GM18505 (cell line): ENCODE data around the gene LRRC8C.

Experiments
- ATAC-seq: cut with Tn5 transposase; IDR thresholded peaks from one replicate; pipeline ENCODE4 v1.9.1; 2021; ENCODE audit not compliant: unreplicated experiment
- POLR2A ChIP-seq: IDR thresholded peaks from 4 replicates; pipeline ENCODE4 v1.6.1; 2011; ENCODE audit warnings: borderline replicate concordance; ENCODE audit not compliant: insufficient read depth, insufficient read length; ENCODE audit errors: extremely low read depth

LRRC8C gene

DNA sequence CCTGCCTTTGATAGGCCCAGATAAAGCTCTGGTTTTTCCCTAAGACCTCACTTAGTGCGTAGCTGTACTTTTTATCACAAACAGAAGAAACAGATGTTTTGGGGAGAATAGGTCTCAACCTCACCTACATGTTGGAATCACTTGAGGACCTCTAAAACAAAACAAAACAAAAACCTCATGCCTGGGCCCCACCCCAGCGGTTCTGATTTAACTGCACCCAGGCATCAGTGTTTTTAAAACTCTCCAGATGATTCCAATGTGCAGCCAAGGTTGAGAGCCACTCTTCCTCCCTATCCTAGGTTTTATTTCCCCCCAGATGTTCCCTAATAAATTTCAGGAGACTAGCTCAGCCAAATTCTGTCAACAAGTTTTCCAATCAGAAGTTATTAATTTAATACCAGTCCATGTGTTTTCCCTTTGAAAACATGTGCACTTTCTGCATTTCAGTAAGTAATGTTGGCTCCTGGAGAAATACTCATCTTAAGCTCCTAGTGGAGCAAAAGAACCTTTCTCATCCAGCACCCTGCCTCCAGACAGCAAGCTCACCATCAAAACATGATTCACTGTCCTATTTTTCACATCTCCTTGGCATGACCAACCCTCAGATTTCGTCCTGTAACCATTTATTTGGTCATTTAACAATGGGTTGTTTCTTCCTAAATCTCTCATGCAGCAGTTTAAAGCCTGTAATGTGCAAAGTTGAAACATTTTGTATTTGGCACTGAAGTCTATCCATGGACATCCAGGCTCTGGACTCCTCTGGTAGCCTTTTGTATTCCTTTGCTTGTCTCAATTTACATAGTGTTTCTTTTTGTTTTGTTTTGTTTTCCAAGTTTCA lies 27.5 kb downstream of the LRRC8C start:
- TF ChIP-seq POLR2A: no peak
- no peak for ATAC-seq

DNA sequence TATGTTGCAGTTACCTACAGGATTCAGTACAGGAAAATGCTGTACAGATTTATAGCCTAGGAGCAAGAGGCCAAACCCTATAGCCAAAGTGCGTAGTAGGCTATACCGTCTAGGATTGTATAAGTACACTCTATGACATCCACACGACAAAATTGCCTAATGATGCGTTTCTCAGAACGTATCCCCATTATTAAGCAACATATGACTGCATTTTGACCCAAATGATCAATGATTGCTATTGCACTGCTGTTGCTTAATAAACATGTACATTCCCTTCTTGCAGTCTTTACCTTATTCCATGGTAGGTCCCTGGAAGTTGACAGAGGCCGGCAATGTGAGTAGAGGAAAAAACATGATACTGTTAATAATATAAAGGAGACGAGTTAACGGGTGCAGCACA lies 33.0 kb downstream of the LRRC8C start:
- ATAC-seq: no peak
- no peak for TF ChIP-seq POLR2A

DNA sequence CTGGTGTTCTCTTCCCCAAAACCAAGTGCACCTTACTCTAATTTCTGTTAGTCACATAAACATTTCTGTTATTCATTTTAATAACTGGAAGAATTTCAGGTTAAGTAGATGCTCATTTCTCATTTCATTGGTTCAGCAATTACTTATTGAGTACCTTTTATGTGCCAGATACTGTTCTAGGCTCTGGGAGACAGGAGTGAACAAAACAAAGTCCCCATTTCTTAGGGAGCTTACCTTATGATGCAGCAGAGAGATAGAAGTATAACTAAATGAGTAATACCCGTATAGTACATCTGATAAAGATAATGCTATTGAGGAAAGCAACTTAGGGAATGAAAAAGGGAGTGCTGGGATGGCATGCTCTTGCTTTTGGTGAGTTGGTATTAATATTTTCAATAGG lies 33.7 kb downstream of the LRRC8C start:
- ATAC-seq: no peak
- no peak for TF ChIP-seq POLR2A

DNA sequence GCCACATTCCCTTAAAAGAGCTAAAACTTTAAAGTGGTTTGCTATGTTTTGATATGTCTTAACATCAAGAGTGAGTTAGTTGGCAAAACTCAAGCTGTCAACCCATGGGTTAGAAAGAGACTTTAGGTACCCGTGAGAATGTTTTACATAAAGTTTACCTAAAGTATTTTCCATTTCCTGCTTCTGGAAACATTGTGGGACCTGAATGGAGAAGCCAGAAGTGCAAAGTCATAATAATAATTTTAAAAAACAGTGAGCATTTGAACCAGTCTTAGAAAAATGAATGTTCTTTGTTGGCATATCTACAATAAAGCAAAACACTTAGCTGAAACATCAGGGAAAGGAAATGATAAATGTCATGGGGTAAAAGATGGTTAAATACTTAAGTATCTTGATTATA lies 34.8 kb downstream of the LRRC8C start:
- no peak for ATAC-seq
- TF ChIP-seq POLR2A: no peak

DNA sequence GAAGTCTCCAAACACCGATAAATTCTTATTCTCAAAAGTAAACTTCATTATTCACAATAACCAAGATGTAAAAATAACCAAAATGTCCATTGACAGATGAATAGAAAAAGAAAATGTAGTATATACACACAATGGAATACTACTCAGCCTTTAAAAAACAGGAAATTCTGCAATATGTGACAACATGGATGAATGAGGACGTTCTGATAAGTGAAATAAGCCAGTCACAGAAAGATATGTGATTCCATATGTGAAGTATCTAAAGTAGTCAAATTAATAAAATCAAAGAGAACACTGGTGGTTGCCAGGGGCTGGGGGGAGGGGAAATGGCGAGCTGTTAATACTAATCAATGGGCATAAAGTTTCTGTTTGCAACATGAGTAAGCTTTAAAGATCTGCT lies 36.0 kb downstream of the LRRC8C start:
- no peak for TF ChIP-seq POLR2A
- ATAC-seq: no peak

DNA sequence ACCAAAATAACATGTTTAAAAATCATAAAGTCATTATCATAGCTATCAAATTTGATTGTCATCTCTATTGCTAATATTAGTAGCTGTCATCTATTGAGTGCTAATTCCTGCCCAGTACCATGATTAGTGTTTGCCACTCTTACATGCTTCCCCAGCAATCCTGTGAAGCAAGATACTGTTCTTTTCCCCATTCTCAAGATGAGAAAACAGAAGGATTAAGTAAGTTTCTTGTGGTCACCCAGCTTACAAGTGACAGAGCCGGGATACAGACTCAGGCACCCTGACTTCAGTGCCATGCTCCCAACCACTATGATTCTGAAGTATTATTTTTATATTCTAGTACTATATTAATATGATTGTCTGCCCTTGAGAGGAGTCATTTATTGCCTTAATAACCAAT lies 36.5 kb downstream of the LRRC8C start:
- no peak for TF ChIP-seq POLR2A
- no peak for ATAC-seq

DNA sequence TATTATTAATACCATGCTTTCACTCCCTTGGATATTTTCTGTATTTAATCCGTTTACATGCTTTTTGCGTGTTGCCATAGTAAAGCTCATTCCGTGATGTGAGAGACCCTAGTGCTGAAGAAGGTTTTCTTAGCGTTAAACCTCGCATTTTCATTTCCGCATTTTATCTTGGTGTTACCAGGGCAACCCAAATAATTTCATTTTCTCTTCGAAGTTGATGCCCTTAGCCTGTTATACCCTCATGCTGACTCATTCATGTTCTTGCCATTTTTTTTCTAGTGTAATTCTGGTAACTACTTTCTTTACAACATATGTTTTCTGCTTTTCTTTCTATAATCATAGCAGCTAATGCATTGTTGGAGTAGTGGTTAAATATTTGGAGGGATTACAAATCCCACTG lies 37.2 kb downstream of the LRRC8C start:
- ATAC-seq: peak; percentile 98
- no peak for TF ChIP-seq POLR2A

DNA sequence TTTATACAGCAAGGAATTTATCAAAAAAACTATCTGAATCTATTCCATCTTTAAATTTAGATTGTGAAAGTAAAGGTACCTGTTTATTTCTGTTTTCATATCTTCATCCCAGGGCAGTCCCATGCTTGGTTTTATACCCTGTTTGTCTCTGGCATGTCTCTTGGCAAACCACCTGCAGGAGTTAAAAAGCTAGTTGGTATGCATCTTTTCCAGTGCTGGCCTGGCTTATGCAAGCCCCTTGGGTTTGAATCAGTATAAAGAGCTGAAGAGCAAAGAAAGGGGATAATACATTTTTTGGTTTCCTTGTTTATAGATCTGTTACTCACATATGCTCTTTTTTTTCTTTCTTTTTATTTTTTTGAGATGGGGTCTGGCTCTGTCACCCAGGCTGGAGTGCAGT lies 37.8 kb downstream of the LRRC8C start:
- no peak for ATAC-seq
- TF ChIP-seq POLR2A: no peak

DNA sequence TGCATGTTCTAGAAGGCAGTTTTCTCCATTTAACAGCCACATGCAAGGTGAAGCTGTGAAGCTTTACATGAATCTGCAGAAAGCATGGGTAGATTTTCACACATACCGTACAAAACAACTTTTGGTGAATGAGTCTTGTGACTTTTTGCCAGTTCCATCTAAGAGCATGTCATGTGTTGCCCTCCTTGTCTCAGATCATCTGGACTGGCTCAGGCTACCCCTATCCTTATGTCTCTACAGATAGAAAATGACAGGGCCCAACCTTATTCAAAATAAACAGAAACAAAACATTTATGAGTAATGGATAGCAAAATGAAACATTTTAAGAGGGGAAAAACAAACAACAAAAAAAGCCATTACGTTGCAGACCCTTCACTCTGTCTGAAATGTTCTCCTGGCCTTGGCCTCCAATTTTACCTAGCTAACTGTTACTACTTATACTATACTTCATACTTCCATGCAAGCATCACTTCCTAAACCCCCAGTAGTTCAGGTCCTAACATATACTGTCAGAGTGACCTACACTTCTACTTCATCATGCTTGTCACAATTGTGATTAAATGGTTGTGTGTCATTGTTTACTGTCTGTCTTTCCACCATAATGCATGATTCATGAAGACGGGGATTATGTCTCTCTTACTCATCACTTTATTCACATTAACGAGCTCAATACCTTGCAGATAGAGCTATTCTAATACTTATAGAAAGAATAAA lies 39.0 kb downstream of the LRRC8C start:
- no peak for ATAC-seq
- TF ChIP-seq POLR2A: no peak

DNA sequence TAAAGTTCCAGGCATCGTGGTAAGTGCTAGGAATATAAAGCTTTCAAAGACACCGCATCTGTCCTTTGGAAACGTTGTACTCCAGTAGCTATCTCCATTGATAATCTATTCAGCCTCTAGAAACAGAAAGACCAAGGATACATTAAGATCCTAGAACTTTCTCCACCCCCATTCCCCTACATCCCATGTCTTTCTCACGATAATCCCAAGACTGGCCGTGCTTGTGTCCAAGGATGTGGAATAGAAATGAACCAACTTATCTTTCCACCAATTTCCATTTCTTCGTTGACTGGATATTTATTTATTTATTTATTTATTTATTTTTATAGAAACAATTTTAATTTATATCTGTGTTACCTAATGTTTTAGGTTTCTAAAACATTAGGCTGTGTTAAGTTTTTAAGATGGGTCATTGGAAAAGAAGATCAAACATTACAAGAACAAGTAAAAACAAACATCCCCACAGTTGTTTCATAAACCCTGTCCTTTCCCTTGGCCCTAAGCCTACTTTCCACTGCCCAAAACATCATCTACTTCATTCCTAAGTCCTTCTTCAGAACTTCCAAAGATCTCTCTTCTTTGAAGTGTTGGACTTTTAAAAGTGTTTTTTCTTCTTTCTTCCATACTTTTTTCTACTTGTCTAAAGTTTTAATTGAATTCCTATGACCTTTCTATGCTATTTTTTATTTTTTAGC lies 39.7 kb downstream of the LRRC8C start:
- no peak for ATAC-seq
- TF ChIP-seq POLR2A: no peak

DNA sequence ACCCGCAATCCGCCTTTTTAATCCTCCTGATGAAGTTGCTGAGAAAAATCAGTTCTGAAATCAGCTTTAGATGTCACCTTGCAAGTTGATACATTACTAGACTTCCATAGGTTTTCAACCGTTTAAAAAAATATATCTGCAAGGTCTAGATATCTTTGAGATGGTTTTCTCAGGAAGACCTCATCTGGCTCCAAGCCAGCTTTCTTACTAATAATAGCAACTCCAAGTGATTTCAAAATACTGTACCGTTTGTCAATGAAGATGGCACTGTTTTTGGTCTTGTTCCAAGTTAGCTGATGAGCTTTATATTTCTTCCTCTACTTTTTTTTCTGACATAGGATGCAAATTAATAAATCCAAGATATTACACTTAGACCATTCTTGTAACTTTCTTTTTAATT lies 40.3 kb downstream of the LRRC8C start:
- ATAC-seq: no peak
- TF ChIP-seq POLR2A: no peak

DNA sequence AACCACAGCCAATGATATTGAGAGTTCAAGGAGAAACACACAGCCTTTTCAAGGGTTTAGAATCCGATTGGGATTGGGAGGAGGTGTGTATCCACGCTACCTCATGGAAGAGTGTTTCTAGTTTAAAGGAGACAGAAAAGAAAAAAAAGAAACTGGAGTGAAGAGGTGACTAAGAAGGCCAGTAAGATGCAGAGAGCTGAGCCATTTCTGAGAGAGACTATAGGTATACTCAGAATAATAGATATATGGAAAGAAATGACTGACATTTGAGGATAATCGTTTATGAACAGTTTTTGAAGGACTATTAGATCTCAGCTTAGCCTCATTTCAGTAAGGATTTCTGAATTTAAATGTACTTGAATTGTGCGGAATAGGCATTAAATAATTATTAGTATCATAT lies 42.8 kb downstream of the LRRC8C start:
- ATAC-seq: no peak

DNA sequence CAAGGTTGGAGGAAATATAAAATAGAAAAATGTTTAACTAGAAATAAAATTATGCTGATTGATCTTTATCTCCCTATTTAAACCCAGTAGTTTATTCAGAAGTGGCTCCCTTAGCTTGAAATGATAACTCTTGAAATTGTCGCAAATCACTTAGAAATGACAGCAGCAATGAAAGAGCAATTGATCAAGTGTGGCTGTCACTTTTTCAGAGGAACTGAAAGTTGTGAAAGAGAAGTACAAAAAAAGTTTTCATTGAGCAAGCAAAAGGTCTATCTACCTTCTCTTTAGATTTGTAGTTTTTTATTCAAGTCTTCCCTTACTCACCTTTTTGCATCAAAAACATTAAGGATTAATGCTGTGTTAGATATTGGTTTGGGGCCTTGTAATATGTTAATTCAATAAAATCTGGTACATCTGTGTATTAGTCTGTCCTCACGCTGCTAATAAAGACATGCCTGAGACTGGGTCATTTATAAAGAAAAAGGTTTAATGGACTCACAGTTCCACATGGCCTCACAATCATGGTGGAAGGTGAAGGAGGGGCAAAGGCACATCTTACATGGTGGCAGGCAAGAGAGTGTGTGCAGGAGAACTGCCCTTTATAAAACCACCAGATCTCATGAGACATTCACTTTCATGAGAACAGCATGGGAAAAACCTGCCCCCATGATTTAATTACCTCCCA lies 48.3 kb downstream of the LRRC8C start:
- TF ChIP-seq POLR2A: no peak

More for the DNA sequence above, 42.8 kb downstream of the LRRC8C start:
- no peak for TF ChIP-seq POLR2A

More for the DNA sequence above, 48.3 kb downstream of the LRRC8C start:
- ATAC-seq: no peak
